Tongue (tissue), 2 donors: ENCODE measurements around the gene HDGFL2. TPM values are rescaled to one million over a fixed set of nuclear protein-coding genes. Genes with fewer than 3 reads are reported as not detected.

Experiments used
- DNase-seq: peaks from one replicate; pipeline ENCODE4 v3.0.0-alpha.2; 2015
- total RNA-seq: library from RNA; depleted of rRNA; stranded (reverse); fragments of >200 nt; gene quantifications from one replicate; pipeline ENCODE4 v1.2.3, GENCODE V29; 2014

Gene HDGFL2
- 48.8 TPM for total RNA-seq

DNA sequence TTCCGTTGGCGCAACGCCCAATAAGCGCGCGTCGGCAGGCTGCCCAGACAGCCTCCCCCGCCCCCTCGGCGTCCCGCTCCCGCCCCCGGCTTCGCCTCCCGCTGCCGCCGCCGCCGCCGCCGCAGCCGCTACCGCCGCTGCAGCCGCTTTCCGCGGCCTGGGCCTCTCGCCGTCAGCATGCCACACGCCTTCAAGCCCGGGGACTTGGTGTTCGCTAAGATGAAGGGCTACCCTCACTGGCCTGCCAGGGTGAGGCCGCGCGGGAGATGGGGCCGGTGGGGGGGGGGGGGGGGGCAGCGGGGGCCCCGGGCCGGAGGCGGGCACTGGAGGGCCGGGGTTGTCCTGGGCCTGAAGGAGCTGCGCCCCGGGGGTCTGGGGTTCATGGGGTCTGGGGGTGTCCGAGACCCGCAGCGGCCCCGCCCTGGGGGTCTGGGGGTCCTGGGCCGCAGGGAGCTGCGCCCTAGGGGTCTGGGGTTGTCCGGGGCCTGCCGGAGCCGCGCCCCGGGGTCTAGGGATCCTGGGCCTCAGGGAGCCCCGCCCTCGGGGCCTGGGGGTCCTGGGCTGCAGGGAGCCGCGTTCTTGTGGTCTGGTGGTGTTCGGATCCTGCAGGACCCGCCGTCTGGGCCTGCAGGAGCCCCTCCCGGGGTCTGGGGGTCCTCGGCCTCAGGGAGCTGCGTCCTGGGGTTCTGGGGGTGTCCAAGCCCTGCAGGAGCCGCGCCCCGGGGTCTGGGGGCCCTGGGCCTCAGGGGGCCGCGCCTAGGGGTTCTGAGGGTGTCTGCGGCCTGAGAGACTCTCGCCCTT, at the start of gene HDGFL2:
Gene HDGFL2 (plus strand): TSS at position 124 of the 801 bp plus-strand sequence. CDS start 54 bp downstream, at position 178.
- DNase-seq: no peak

DNA sequence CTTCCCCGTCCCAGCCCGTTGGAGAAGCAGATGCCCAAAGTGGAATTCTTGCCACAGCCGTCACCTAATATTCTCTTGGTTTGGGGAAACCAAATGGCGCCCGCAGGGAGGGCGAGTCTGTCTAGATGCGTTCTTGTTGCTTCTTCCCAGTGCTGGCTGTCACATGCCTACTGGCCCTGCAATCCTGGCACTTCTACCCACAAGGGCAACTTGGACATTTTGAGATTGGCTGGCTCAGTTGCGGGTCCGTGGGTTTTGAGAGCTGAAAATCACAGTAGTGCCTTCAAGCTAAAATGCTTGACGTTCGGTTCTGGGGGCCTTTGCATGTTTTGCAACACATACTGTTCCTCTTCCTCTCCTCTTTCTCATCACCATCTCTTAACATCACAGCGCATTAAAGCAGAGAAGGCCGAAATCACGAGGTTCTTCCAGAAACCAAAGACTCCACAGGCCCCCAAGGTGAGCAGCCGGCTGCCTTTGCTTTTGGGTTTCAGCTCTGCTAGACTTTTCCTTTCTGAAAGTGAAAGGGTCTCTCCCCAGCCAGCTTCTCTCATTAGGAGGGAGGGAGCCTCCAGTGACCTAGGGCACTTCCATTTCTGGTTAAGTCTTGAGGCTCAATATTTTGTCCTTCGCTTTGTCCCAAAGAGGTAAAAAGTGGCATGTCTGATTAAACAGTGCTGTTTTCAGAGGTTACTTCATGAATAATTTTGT, 48.5 kb upstream of the HDGFL2 start:
- DNase-seq: no peak

DNA sequence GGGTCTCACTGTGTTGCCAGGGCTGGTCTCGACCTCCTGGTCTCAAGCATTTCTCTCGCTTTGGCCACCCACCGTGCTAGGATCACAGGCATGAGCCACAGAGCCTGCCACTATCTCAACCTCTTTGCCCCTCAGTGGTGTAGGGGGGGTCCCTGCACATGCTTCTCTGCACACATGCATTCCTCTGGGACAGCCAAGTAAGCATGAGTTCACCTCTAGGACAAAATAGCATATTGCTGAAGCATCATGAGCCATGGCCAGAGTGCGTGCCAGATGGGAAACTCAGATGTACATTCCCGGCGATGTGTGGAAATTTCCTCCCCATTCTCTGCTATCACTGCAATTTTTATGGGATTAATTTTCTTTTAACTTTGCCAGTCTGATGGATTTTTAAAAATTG, 46.6 kb upstream of the HDGFL2 start:
- no peak for DNase-seq

DNA sequence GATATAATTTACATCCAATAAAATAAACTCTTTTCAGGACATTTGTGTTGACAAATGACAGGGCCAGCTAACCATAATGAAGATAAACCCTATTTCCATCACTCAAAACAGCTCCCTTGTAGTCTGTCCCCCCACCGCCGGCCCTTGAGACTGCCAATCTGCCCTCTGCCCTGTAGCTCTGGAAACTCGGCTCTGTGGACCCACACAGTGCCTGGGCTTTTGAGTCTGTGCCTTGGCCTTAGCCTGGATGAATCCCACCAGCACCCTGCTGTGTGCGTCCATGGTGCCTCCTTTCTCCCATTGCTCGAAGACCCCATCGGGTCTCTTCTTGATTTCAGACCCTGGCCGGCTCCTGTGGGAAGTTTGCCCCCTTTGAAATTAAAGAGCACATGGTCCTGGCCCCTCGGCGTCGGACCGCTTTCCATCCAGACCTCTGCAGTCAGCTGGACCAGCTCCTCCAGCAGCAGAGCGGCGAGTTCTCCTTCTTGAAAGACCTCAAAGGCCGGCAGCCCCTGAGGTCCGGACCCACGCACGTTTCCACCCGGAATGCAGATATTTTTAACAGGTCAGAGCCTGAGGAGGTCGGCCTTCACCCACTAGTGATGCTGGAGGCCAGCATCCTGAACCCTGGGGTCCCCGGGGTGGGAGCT, 43.6 kb upstream of the HDGFL2 start:
- no peak for DNase-seq

DNA sequence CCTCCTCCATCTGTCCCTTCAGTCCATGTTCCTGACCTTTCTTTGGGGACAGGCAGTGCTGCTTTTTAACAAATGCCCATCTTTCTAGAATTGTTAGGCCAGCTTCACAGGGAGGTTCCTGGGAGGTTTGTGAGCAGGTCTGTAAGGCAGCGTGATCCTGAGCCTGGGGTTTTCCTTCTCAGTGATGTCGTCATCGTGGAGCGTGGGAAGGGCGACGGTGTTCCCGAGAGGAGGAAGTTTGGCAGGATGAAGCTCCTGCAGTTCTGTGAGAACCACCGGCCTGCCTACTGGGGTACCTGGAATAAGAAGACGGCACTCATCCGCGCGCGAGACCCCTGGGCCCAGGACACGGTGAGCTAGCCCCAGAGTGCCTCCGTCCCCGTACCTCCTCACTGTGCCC, 42.8 kb upstream of the HDGFL2 start:
- DNase-seq: no peak

DNA sequence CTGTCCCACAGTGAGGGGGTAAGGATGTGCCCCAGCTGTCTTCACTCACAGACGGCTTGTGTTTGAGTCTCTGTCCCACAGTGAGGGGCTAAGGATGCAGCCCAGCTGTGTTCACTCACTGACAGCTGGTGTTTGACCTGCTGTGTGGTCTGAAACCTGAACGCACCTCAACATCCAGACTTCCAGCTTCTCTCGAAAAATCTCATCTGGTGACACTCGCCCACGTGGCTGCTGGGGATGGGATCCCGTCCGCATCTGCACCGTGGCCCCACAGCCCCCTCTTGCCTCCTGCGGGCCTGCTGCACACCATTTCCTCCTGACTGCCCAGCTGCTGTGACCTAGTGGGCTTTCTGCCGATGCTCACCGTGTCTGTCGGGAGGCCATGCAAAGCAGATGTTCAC, 42.3 kb upstream of the HDGFL2 start:
- DNase-seq: peak; percentile 30

DNA sequence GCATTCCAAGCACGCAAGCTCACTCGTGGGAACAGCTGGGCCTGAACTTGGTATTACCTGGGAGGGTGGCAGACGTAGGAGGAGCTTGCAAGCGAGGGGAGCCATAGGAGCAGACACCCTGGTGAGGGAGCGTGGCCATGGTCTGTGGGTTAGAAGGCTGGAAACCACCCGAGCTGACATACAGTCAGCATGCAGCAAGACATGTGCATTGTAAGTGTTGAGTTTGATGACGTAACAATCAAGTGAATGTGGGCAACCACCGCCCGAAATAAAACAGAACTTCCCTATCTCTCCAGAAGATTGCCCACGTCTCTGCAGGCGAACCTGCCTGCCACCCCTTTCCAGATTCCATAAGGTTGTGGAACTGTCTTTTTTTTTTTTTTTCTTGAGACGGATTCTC, 41.3 kb upstream of the HDGFL2 start:
- no peak for DNase-seq

DNA sequence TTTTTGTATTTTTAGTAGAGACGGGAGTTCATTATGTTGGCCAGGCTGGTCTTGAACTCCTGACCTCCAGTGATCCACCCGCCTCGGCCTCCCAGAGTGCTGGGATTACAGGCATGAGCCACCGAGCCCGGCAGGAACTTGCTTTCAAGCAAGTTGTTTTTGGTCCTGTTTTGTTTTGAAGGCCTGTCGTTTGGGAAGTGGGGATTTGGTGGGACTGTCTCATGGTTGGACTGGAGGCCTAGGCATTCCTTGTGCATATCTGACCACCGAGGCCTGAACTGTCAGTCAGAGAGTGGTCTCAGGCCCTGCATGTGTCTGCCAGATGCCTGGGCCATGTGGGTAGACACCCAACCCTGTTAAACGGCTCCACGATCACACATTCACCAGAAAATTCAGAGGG, 40.8 kb upstream of the HDGFL2 start:
- no peak for DNase-seq

DNA sequence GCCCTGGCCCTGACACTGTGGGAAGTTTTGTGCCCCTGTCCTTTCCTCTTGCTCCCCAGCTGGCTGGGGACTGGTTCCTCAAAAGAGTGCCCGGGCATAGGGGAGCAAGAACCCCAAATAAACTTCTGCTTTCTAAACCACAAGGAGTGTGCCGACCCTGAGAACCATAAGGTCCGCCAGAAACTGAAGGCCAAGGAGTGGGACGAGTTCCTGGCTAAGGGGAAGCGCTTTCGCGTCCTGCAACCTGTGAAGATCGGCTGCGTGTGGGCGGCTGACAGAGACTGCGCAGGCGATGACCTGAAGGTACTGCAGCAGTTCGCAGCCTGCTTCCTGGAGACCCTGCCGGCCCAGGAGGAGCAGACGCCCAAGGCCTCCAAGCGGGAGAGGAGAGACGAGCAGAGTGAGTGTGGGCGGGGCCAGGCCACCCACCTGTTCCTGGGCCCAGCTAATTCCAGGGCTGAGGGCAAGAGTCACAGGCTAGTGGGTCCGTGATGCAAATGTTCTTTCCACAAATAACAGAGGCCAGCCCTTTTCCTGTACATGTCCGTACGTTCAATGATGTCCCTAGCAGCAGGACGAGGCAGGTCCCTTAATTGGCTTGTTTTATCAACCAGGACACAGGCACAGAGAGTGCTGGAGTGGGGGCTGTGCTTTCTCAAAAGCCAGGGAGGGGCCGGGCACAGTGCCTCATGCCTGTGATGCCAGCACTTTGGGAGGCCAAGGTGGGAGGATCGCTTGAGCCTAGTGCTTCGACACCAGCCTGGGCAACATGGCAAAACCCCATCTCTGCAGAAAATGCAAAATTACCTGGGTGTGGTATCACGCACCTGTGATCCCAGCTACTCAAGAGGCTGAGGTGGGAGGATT, 40.1 kb upstream of the HDGFL2 start:
- peak; percentile 68 for DNase-seq

DNA sequence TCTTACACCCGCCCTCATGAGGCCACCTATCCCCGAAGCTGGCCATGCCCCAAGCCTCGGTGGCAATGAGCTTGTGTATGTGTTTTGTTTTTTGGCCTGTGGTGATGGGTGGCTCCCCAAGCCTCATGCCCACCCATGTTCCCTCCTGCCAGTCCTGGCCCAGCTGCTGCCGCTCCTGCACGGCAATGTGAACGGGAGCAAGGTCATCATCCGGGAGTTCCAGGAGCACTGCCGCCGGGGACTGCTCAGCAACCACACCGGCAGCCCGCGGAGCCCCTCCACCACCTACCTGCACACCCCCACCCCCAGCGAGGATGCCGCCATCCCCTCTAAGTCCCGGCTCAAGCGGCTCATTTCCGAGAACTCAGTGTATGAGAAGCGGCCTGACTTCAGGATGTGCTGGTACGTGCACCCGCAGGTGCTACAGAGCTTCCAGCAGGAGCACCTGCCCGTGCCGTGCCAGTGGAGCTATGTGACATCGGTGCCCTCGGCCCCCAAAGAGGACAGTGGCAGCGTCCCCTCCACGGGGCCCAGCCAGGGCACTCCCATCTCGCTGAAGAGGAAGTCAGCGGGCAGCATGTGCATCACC, 39.1 kb upstream of the HDGFL2 start:
- DNase-seq: no peak

DNA sequence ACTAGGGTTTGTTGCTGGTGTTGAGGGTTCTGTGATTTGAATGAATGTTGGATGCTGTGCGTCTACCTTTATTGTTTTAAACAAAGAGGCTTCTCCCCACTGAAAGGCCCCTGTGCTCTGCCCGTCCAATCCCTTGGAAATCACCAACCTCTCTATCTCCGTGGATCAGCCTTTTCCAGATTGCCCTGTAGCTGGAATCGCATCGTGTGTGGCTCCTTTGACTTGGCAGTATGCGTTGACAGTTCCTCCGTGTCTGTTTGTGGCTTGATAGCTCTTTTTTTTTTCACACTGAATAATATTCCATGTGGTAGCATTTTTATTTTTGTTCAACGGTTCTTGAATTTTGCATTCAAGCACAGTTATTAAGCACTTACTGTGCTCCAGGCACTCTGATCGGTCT, 37.7 kb upstream of the HDGFL2 start:
- DNase-seq: no peak

DNA sequence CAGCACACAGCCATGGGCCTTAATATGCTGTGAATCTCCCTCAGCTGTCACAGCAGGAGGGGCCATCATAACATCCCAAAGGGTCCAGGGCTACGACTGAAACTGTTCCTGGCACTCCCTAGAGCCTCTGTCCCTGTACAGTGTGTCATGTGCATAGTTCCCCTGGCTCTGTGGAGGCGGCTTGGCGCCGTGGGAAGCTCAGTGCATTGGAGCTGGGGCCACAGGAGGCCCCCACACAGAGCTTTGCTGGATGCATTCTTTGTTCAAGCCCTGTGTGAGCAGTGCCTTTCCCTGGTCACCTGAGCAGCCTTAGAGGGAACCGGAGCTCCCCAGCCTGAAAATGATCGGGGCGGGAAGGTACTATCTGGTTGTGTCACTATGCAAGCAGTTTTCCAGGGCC, 35.9 kb upstream of the HDGFL2 start:
- DNase-seq: no peak

DNA sequence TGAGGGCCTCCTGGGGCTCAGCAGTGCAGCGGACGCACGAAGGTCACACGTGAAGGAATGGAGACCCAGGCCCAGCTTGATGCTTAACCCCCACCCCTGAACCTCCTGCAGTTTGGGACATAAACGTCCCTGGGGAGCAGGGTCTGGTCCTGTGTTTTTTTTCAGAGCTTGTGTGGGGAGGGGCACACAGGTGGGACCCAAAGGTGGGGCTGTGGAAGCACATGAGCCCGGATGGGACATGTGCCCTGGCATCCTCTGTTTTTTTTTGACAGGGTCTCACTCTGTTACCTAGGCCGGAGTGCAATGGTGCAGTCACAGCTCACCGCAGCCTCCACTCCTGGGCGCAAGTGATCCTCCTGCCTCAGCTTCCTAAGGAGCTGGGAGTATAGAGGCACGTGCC, 35.0 kb upstream of the HDGFL2 start:
- no peak for DNase-seq

DNA sequence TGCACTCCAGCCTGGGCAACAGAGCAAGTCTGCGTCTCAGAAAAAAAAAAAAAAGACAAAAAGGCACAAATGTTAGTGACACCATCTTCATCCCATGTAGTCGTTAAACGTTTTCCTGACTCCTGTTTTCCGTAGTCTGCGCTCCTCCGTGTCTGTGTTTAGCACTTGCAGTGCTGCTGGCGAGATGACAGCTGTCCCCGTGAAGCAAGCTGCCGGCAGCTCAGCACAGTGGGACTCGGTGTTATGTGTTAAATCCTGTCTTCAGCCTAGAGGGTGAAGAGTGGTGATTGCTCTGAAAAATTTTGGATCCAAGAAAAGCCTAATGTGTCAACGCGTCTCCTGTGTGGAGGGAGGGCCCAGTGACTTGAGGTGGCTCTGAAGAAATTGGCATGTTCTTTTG, 32.9 kb upstream of the HDGFL2 start:
- peak; percentile 61 for DNase-seq

DNA sequence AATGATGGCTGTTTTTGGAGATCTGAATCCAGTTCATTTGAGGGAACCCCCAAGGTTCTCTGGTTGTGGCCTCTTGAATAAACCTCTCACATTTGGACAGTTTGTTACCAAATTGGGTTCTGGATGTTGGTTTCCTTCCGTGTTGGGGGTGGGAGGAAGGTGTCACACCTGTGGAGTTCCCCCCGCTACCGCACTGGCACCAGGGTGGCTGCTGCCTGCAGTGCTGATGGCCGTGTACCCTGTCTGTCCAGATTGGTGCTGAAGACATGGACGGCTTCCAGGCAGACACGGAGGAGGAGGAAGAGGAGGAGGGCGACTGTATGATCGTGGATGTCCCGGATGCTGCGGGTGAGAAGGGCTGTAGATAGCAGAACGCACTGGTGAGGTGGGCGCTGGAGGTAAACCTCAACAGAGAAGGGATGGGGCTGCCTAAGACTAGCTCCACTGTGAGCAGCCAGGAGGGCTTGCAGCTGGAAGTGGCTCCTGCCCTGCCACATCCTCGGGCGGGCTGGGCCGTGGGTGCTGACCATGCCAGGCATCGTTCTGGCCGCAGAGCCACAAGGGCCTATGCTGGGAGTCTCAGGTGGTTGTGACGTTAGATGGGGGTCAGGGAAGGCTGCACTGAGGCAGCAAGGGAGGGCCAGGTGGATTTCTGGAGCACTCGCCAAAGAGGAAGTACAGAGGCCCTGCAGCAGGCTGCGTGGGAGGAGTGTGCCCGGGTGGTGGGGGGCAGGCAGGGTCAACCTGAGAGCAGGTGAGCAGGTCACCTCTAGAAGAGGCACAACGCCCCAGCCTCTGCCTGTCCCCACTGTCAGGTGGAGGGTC, 29.9 kb upstream of the HDGFL2 start:
- no peak for DNase-seq

DNA sequence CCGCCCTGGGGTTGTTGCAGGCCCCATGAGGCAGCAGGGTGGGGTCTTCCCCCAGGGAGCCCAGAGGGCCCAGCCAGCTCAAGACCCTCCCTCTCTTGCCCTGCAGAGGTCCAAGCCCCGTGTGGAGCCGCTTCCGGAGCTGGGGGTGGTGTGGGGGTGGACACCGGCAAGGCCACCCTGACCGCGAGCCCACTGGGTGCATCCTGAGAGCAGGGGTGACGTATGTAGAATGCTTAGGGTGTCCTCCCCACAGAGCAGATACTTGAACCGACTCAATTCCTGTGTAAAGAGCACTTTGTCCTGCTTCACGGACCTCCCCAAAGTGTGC, 29.3 kb upstream of the HDGFL2 start:
- DNase-seq: no peak

DNA sequence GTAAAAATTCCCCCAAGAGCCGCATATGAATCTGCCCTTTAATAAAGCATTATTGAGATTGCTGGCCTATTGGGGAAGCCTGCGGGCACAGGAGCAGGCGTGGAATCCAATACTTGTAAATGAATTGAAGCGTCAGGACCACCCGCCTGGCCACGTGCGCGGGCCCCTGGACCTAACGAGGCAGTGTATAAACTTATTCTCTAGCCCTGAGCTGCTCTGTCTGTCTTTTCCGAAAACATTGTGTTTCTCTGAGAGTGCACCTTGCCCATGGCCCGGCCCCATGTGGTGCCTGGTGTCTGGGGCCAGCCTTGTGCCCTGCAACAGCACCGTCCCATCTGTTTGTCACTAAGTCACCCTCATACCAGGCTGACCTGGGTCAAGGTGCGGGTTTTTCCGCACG, 28.9 kb upstream of the HDGFL2 start:
- DNase-seq: no peak

DNA sequence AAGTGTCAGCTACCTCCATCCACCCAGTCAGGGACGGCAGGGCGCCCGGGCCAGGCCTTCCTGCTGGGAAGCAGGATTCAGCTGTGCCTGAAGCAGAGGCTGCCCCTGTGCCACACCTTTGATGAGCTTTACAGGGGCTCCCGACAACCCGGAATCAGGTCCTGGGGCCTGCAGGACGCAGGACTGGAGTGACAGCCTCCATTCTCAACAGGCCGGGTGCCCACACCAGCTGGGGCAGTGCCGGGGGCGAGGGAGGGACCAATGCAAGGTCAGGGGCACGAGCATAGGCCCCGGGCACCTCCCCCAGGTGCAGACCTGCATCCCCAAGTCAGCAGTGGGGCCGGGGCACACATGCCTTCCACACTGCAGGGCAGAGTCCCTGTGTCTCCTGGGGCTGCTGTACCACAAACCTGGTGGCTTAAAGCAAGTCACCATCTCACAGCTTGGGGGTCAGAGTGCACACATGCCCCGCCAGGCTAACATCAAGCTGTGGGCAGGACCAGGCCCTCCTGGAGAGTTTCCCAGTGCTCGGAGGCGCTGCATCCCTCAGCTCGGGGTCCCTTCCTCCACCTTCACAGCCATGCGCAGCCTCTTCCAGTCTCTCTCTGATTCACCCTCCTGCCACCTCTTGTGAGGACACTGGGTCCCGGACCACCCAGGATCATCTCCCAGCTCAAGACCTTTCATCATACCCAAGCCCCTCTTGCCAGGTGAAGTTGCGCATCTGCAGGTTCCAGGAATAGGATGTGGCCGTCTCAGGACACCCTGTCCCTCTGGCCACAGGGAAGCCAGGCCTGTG, 27.9 kb upstream of the HDGFL2 start:
- DNase-seq: no peak

DNA sequence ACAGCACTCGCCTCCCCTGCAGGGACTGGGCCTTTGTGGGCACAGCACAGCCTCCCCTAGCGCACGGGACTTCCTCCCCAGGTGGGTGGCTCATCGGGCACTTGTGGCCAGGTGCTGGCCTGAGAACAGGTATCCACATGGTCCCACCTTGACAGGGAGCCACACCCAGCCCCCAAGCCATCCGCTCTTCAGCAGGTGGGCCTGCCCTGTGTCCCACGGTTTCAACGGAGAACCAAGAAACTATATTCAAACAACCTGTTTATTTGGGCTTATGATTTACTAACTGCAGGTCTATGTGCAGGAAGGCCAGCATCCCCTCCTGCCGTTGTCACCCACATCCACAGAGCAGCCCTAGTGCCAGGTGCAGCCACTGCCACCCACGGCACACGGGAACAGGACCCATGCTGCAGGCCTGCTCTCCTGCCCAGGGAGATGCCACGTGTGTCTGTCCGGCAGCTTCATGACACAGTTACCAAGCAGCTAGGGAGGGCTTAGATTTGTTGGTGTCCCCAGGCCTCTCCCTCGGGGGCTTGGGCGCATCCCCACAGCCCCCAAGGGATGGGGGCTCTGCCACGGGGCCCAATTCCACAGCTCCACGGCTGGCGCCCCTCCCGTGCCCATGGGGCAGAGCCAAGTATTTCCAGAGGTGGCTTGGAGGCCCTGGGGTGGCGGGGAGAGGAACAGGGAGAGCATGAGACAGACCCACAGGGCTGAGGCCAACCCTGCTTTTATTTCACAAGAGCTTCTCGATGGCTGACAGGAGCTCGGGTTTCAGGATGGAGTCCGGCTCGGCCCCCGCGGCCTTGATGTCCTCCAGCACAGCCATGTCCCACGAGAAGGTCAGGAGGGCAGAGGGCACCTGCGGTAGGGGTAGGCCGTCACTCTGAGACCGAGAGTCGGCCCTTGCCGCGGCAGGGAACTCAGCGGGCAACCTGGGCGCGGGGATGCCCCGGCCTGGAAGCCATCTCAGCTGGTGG, 27.0 kb upstream of the HDGFL2 start:
- no peak for DNase-seq
